ENCODE data around the gene MYO1D. TPM values are rescaled to one million over a fixed set of nuclear protein-coding genes. Genes with fewer than 3 reads are reported as not detected.

MYO1D gene
- total and polyA plus RNA-seq, 2 donors (not counting 3 experiments of a cell fraction or from before 2014, with no cell fraction given), result 37.8 to 85.5 TPM

GRCh38 chr17:32513579-32513978 is 363.3 kb downstream of the MYO1D start:
- FAIRE-seq, result no peak
- Histone ChIP-seq H3K9me1 (replicated peaks; ENCODE audit: control insufficient read depth, extremely low read depth, insufficient read depth, low read length) (no peaks in the 10 kb centered on the region), H3K4me3 (replicated peaks in 1 of 3; ENCODE audit: insufficient read depth in 1 of 3, low read depth in 1 of 3, low read length in 3 of 3) (no peak overlapping the region), H3K4me1 (ENCODE audit: control insufficient read depth, extremely low read depth, insufficient read depth, low read length) (no peaks in the 10 kb centered on the region), H3K9ac (replicated peaks; ENCODE audit: extremely low read depth, insufficient read depth, low read length) (no peak overlapping the region), H3K36me3 (ENCODE audit: control insufficient read depth in 2 of 2, extremely low read depth in 1 of 2, insufficient read depth in 2 of 2, low read length in 2 of 2) (no peaks in the 10 kb centered on the region), H3K27me3 (ENCODE audit: control insufficient read depth in 2 of 2, insufficient read depth in 2 of 2, low read length in 2 of 2) (no peaks in the 10 kb centered on the region), H3K27ac (ENCODE audit: insufficient read depth, low read depth, low read length) (no peak overlapping the region), H3K79me2 (ENCODE audit: control insufficient read depth, insufficient read depth, low read length) (no peaks in the 10 kb centered on the region), H3K9me3 (replicated peaks; ENCODE audit: control insufficient read depth, insufficient read depth, low read length) (no peaks in the 10 kb centered on the region), H2AFZ (ENCODE audit: low read depth, low read length) (no peak overlapping the region), H4K20me1 (replicated peaks; ENCODE audit: control insufficient read depth, extremely low read depth, insufficient read depth, low read length) (no peaks in the 10 kb centered on the region), H3K4me2 (ENCODE audit: insufficient read depth, low read length) (no peak overlapping the region)
- ChIA-PET CTCF (no interaction called here), POLR2A (no interaction called here)
- no peak for TF ChIP-seq JUN (IDR thresholded peaks at IDR 0.05; ENCODE audit: borderline replicate concordance, insufficient read depth, insufficient read length, low read depth)
- TF ChIP-seq CTCF (IDR thresholded peaks at IDR 0.05; ENCODE audit: extremely low read depth in 1 of 2, insufficient read depth in 1 of 2, low read depth in 1 of 2, low read length in 2 of 2), result no peak
- TF ChIP-seq POLR2AphosphoS5 (IDR thresholded peaks at IDR 0.05; ENCODE audit: insufficient read depth, low read depth, low read length), result no peak
- TF ChIP-seq FOS (IDR thresholded peaks at IDR 0.05; ENCODE audit: borderline replicate concordance, insufficient read depth, low read length), result no peak
- TF ChIP-seq MAX (IDR thresholded peaks at IDR 0.05; ENCODE audit: insufficient read depth, insufficient read length), result no peak
- dilution Hi-C loops (cut with MboI; ENCODE audit: extremely low pct_ligation_motif_present, low sequenced_read_pairs) (no loop called here), intact Hi-C loops (cut with micrococcal nuclease) (no loop called here)
- no peak for DNase-seq (ENCODE audit: low read depth, low spot score)
- BruUV-seq (replicated peaks), result no TSS peak

- H3K4me2 ChIP-seq (ENCODE audit: insufficient read depth, low read length), result no peak overlapping the region
- H4K20me1 ChIP-seq (replicated peaks; ENCODE audit: control insufficient read depth, extremely low read depth, insufficient read depth, low read length), result no peaks in the 10 kb centered on the region
- TF ChIP-seq MAX (IDR thresholded peaks at IDR 0.05; ENCODE audit: insufficient read depth, insufficient read length), result no peak
- TF ChIP-seq GATA2 (IDR thresholded peaks at IDR 0.05; ENCODE audit: insufficient read depth, insufficient read length, low read depth, low read length), result no peak
- no peak for TF ChIP-seq POLR2AphosphoS5 (IDR thresholded peaks at IDR 0.05; ENCODE audit: insufficient read depth, low read depth, low read length)
- no peak for TF ChIP-seq JUN (IDR thresholded peaks at IDR 0.05; ENCODE audit: borderline replicate concordance, insufficient read depth, insufficient read length, low read depth)
- TF ChIP-seq MYC (IDR thresholded peaks at IDR 0.05; ENCODE audit: low read depth, low read length), result no peak
- no peak for TF ChIP-seq FOS (IDR thresholded peaks at IDR 0.05; ENCODE audit: borderline replicate concordance, insufficient read depth, low read length)
- no peak for TF ChIP-seq POLR2A (IDR thresholded peaks at IDR 0.05; ENCODE audit: low read depth, low read length)
- H3K4me1 ChIP-seq (ENCODE audit: control insufficient read depth, extremely low read depth, insufficient read depth, low read length), result no peaks in the 10 kb centered on the region
- no peaks in the 10 kb centered on the region for H3K27me3 ChIP-seq (ENCODE audit: control insufficient read depth in 2 of 2, insufficient read depth in 2 of 2, low read length in 2 of 2)
- dilution Hi-C loops (cut with MboI; ENCODE audit: extremely low pct_ligation_motif_present, low sequenced_read_pairs), result no loop called here
- no peaks in the 10 kb centered on the region for H3K9me3 ChIP-seq (replicated peaks; ENCODE audit: control insufficient read depth, insufficient read depth, low read length)
- no peak overlapping the region for H3K27ac ChIP-seq (ENCODE audit: insufficient read depth, low read depth, low read length)
- H3K9ac ChIP-seq (replicated peaks; ENCODE audit: extremely low read depth, insufficient read depth, low read length), result no peak overlapping the region
- H2AFZ ChIP-seq (ENCODE audit: low read depth, low read length), result no peak overlapping the region
- no peaks in the 10 kb centered on the region for H3K36me3 ChIP-seq (ENCODE audit: control insufficient read depth in 2 of 2, extremely low read depth in 1 of 2, insufficient read depth in 2 of 2, low read length in 2 of 2)
- no peak overlapping the region for H3K4me3 ChIP-seq (replicated peaks in 1 of 3; ENCODE audit: insufficient read depth in 1 of 3, low read depth in 1 of 3, low read length in 3 of 3)
- BruUV-seq (replicated peaks), result no TSS peak
- intact Hi-C loops (cut with micrococcal nuclease), result no loop called here
- H3K79me2 ChIP-seq (ENCODE audit: control insufficient read depth, insufficient read depth, low read length), result no peaks in the 10 kb centered on the region
- FAIRE-seq, result no peak
- no peak for DNase-seq (ENCODE audit: low read depth, low spot score)
- POLR2A ChIA-PET, result no interaction called here
- CTCF ChIA-PET, result interaction anchor here (1.2 kb wide), 1 partner anchor 17 kb away, joined by 3 read pairs; no protein-coding TSS in a partner anchor
- H3K9me1 ChIP-seq (replicated peaks; ENCODE audit: control insufficient read depth, extremely low read depth, insufficient read depth, low read length), result no peaks in the 10 kb centered on the region
These were observed 364.6 kb downstream of the MYO1D start for GRCh38 chr17:32512328-32512727.
